Activated T-cell treated with anti-CD3 and anti-CD28 coated beads for 24 hours (primary cell): ENCODE results near the gene HNF1A.

ENCODE experiments used
- DNase-seq: peaks from one replicate; pipeline ENCODE4 v3.0.0-alpha.2; 2020; ENCODE audit warnings: low read depth

HNF1A gene

DNA sequence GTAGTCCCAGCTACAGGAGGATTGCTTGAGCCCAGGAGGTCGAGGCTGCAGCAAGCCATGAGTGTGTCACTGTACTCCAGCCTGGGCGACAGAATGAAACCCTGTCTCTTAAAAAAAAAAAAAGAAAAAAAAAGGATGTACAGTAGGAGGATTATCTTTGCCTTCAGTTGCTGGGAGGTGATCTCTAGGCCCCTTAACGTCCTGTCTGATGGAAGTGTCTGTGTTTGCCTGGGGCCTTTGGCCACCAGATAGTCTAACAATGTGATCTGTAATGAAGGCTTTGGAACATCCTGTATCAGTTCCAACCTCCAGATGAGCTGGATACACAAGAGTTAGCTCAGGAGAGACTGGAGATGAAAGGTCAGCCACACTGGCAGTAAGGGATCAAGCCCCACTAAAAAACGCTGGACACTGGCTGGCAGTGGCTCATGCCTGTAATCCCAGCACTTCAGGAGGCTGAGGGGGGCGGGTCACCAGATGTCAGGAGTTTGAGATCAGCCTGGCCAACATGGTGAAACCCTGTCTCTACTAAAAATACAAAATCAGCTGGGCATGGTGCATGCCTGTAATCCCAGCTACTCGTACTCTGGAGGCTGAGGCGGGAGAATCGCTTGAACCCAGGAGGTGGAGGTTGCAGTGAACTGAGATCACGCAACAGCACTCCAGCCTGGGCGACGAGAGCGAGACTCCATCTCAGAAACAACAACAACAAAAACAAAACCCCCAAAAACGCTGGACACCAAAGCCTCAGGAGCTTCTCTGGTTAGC, 19.0 kb upstream of the HNF1A start:
- DNase-seq = no peak

DNA sequence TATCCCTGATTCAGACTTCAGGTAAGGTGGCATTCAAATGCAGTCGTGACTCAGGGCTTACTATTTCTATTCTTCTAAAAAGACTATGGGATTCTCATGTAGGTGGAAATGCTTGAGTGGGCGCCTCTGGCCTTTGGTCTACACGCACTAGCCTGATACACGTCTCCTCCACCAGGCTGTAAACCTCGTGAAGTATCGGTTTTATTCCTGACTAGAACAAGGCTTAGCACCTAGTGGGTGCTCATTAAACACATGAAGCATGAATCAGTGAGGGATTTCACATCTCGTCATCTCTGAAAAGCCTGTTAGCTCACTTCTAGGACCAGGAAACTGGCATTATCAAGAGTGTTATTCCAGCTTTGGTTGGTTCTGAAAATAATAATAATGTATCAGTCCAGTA, 17.7 kb upstream of the HNF1A start:
- no peak for DNase-seq

DNA sequence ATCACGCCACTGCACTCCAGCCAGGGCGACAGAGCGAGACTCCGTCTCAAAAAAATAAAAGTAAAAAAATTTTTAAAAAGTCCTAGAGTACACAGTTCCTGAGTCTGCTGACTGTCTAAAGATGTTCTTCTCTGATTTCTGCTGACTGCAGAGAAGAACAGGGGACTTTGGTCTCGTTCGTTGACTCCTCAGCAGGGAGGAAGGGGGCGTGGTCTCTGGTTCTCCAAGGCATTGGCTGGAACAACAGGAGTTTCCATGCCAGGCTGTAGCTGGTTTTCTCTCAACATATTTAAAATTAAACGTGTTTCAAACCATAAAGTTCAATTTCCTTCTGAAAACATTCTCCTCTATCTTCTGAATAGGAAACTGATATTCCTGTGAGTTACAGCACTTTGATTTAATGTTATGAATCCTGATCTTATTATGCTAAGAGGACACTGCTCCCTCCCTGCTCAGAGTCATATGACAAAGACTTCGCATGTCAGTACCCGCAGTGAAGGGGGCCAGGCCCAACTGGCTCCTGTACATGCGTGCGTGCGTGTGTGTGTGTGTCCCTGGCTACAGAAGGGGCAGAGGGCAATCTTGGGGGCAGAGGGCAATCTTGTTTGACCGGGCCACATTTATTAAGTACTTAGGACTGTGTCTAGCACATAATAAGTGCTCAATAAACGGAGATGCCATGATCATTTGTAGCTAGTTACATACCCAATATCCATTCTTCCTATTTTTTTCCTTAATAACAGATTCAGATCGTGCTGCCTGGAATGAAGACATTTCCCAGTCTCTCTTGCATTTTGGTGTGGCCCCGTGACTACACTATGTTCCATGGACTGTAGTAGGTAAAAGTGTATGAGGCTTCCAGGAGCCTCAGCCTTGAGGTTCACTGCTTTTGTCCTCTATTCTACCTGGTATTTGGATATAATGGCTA, 16.5 kb upstream of the HNF1A start:
- no peak for DNase-seq

DNA sequence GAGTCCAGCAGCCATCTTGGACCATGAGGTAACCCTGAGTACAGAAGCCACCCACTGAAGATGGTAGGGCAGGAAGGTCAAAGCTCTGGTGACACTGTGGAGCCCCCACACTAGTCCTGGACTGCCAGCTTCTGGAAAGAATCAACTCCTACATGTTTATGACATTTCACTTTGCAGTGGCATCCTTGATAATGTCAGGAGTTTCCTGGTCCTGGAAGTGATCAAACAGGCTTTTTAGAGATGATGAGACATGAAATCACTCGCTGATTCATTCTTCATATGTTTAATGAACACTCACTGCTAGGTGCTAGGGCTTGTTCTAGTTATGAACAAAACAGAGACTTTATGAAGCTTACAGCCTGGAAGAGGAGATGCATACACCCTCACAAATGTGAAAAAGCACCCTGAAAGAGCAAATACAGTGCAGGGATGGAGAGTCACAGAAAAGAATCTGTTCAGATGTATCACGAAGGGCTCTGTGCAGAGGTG, 15.8 kb upstream of the HNF1A start:
- no peak for DNase-seq

DNA sequence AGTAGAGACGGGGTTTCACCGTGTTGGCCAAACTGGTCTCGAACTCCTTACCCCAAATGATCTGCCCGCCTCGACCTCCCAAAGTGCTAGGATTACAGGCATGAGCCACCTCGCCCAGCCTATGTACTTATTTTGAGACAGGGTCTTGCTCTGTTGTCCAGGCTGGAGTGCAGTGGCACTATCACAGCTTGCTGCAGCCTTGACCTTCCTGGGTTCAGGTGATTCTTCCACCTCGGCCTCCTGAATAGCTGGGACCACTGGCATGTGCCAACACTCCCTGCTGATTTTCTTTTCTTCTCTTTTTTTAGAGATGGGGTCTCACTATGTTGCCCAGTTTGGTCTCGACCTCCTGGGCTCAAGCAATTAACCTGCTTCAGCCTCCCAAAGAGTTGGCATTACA, 14.0 kb upstream of the HNF1A start:
- no peak for DNase-seq

DNA sequence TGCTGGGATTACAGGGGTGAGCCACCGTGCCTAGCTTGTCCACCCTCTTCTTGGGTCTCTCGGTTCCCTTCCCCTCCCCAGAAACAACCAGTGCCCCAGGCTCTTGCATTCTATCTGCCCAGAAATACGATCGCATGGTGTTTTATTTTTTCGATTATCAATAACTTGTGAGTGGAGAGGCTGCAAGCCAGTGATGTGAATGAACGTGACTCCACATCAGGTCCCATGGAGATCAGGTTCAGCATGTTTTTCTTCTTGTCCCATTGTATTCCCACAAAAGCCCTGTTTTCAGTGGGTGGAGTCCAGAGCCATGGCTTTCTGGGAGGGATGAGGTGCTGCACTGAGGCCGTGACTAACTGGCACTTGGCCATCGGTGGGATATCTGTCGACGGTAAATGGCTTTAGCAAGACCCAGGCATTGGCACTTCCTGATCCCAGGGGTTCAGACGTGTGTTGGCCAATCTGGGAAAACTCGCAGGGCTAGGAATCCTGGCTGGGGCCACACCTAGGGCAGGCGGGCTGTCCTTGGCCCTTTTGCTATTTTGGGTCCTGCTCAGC, 12.7 kb upstream of the HNF1A start:
- no peak for DNase-seq

DNA sequence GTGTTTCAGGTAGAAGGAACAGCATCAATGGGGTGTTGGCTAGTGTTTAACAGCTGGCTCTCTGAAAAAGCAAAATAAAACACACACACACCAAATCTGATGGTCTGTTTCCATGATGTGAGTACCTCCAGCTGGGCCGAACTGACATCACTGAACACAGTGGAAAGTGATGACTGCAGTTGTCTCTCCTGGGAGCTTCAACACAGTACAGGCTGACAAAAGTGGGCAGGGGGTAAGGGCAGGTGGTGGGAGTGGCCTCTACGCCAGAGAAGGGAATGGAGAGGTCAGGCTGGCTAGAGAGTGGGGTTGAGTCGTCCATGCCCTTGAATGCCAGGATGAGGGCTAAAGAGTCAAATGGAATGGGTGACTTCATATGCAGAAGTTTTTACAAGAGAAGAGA, 8.0 kb upstream of the HNF1A start:
- no peak for DNase-seq

DNA sequence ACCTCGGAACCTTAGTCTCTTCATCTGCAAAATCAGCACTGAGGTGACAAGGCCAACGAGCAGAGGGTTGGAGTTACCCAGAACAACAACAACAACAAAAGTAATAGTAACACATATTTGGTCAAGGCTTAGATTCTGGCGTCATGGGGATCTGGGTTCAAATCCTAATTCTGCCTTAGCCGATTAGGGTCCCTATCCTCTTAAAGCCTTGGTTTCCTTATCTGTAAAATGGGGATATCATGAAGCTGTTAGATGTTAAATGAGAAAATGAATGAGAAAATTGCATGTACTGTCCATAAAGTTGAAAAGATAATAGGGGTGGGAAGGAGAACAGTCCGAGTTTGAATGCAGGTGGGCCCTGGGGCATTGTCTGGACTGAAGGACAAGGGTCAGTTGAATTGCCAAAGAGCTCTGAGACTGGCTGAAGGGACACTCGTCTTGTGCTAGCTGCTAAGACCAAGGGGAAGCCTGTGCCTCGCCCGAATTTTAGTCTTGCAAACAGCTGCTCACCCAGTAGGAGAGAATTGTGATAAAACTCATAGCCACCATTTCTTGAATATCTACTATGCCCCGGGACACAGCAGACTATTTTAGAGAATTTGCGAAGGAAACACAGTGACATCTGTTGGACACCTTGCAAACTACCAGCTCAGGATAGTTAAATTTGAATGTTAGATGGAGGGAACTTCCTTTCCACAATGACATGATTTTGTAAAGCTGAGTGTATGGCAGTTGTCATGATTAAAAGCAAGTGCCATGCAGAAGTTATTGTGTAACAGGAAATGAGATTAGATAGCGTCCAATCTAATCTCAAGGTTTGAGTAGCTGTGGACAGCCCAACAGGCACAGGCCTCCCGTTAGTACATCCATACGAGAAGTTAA, 6.8 kb upstream of the HNF1A start:
- DNase-seq = peak; percentile 14

DNA sequence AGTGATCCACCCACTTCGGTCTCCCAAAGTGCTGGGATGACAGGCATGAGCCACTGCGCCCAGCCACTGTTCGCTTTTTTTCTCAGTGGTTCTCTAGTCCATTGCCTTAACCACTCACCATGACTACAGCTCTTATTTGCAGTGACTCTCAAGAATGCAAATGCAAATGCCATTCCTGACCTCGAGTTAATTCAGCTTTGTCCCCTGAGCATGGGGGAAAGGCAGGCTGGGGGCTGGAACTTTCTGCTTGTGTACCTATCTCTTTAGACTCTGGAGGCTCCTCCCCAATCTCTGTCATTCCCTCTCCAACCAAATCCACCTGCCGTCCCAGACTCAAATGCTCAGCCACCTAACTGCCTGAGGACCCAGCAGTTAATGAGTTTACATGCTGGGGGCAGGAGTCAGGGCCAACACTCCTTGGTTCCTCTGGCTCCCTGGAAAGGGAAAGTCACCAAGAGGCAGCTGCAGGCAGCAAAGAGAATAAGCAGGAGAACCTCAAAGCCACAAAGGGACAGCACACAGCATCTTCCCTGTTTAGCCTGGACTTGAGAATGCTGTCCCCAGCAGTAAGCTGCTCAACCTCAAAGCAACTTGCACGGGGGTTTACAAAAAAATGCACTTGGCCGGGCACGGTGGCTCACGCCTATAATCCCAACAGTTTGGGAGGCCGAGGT, 5.3 kb upstream of the HNF1A start:
- DNase-seq = no peak

DNA sequence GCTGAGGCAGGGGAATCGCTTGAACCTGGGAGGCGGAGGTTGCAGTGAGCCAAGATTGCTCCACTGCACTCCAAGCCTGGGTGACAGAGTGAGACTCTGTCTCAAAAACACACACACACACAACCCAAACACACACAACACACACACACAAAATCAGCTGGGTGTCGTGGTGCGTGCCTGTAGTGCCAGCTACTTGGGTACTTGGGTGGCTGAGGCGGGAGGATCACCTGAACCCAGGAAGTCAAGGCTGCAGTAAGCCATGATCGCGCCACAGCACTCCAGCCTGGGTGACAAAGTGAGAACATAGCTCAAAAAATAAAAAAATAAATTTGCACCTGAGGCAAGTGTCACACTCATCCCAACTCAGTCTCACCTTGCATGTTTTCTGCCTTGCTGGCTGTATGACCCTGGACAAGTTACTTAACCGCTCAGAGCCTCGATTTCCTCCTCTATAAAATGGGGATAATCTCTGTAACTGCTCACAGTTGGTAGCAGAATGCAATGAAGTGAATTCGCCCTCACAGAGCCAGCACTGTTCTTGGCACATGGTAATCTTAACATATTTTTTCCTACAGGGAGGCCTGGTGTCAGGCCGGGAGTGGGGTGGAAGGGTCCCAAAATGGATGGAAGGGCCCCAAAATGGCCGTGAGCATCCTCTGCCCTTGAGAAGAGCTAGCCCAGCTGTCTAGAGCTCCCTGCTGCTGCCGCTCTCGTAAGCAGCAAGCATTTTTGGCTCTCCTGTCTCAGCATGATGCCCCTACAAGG, 630 bp upstream of the HNF1A start:
- no peak for DNase-seq

DNA sequence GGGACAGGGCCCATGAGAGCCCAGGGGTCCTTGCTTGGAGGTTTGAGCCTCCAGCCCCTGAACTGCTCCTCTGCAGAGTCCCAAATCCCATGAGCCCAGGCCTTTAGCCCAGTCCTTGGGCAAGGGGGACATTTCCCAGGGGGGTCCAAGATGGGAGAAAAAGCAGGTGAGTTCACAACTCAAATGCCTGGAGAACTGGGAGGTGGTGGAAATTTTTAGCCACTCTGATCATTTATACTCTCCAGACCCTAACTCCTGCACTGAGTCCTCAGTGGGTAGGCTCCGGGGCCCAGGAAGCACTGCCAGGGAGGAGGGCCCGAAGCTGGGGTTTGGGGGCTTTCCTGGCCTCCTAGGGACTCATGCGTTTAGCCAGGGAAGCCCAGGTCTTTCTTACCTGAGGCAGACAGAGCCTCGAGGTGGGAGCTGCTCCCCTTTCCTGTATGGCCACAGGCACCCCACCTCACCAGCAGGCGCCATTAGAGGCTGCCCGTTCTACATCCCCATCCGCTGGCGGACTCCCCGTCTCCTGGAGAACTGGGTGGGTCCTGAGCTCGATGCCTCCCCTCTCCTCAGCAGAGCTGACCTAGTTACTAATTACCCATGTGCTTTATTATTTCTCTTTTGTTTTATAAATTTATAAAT, 998 bp downstream of the HNF1A start:
- DNase-seq = no peak

DNA sequence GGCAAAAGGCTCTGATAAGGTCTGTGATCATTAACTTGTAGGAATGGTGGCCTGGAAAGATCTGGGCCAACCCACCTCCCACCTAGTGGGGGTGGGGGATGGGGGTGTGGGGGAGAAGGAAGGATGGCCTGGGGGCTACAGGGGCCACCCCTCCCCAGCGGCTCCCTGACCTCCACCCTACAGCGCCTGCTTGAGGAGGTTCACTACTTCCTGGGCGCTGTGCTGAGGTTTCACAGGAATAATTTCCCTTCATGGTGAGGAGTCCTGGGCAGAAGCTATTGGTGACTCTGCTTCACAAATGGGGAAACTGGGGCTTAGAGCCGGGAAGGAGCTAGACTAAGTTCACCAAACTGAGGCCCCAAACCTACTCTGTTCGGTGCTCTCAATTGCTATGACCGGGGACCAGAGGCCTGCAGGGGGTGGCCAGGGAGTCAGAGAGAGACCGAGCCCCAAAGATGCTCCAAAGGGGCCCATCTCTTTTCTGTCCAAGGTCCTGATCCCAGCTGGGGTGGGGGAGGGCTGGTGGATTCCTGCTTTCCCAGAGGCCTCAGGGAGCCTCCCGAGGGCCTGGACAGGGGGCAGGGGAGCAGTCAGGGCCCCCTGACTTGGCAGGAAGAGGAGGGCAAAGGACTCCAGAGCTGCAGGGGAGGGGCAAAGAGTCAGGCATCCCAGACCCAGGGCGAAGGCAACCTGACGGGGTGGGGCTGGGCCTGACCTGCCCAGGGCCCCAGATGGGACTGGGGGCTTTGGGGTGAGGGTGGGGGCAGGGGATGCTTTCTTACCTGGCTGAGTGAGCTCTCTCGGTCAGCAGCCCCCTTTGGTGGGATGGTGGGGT, 1.7 kb downstream of the HNF1A start:
- DNase-seq = no peak

DNA sequence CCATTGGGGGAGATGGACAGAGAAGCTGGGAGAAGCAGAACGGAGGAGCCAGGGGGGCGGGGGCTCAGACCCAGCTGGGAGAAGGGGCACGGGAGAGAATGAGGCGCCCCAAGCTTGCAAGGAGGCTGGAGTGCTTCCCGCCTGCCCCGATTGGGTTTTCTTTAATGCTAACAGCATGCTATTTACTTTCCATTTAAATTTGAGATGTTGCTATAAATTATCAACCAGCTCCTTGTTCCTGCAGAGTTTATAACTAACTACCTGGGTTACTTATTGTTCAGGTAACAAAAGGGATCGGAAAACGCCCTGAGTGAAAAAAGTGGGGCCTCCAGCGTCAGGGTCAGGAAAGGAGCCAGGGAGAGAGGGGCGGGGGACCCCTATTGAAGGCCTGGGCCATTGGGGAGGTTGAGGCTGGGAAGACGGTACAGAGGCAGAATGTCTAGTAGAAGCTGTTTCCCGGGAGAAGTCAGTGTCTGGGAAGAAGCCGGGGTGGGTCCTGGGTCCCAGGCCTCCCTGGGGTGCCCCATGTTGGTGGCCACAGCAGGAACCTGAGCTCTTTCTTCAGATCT, 2.5 kb downstream of the HNF1A start:
- DNase-seq = no peak

DNA sequence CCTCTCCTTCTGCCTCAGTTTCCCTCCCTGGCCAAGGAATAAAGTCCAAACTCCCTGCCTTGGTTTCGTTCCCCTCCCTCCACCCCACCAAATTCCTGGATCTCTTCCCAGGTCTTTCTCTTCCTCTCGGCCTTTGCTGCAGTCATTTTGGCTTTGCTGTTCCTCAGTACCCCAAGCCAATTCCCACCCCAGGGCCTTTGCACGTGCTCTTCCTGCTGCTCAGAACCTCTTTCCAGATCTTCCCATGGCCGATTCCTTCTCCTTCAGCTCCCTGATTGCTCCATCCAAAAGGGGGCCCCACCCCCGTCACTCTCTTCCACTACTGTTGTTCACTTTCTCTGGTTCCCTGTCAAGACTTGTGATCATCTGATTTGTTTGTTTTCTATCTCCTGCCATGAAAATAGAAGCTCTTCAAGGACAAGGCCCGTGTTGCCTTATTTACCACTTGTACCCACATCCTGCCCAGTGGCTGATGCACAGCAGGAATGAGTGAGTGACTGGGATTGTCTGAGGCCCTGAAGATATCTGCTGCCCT, 3.1 kb downstream of the HNF1A start:
- DNase-seq = no peak

DNA sequence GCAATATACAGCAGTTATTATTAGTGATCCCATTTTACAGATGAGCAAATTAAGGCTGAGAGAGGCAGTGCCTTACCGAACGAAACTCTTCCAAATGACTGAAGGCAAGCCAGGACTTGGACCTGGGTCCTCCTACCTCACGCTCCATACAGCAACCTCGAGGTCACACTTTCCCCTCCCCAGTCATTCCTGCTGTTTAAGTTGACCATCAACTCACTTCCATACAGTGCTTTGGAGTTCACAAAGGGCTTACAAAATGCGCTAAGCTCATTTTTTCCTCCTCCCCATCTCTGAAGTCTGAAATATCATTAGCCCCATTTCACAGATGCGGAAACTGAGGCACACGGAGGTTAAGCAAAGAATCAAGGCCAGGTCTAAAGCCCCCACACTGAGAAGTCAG, 4.3 kb downstream of the HNF1A start:
- DNase-seq = no peak

DNA sequence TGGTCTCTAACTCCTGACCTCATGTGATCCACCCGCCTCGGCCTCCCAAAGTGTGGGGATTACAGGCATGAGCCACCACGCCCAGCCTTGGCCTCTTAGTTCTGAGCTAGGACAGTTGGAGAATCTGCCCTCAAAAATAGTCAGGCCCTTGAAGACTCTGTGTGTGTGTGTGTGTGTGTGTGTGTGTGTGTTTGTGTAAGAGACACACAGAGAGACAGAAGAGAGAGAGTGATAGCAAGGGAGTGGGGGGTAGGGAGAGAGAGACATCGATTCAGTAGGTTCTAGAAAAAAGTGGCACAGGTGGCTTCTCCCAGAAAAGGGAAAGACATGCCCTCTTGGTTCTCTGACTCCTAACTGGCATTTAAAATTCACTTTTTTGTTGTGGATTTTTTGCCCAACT, 5.4 kb downstream of the HNF1A start:
- DNase-seq = no peak

DNA sequence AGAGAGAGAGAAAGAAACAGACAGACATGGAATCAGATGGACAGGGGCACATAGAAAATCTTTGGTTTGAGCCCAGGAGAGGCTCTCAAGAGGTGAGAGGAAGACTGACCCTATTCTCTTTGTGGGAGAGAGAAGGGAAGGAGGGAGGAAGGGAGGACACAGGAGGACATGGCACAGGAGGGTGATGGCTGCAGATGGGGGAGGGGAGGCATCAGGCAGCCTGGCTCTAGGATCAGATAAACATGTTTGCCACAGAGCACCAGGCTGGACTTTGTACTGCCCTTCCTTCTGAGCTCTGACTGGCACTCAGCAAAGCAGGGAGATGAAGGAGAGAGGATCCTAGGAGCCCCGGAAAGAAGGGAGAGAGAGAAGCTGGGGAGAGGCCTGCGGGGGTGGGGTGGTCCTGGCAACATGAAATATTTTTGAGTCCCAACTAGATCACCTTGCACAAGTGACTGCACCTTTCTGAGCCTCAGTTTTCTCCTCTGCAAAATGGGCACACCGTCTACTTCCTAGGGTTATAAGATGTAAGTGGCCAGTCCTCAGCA, 6.1 kb downstream of the HNF1A start:
- no peak for DNase-seq

DNA sequence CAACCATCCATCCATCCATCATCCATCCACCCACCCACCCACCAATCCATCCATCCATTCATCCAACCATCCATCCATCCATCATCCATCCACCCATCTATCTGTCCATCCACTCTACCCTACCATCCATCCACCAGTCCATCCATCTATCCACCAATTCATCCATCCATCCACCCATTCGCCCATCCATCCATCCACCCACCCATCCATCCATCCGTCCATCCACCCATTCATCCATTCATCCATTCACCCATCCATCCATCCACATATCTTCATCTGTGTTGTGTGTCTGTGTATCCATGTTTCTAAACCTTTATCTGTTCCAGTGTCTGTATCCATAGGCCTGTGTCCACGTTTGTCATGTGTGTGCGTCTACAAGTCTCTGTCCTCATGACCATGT, 9.9 kb downstream of the HNF1A start:
- no peak for DNase-seq
